Prostate gland (tissue), 2 donors: ENCODE results near the gene SGCD.

Source experiments
- POLR2AphosphoS5 ChIP-seq: sonication (generic); formaldehyde crosslinking; IDR thresholded peaks from one replicate; pipeline ENCODE4 v1.6.1; 2017; ENCODE audit warnings: antibody characterized with exemption
- TF ChIP-seq, protein P1 (sequence below), 4 experiments: fragments of 200-600 bp in 2 of 4; fragments of 450-650 bp in 2 of 4; sonication (generic) in 2 of 4; IDR thresholded peaks; 1 replicate in 3 of 4; 2 replicates in 1 of 4; pipeline ENCODE4 v1.5.1; 2016 to 2019; ENCODE audit warnings: antibody characterized with exemption in 4 of 4, mild to moderate bottlenecking in 2 of 4, moderate library complexity in 2 of 4

DNA sequence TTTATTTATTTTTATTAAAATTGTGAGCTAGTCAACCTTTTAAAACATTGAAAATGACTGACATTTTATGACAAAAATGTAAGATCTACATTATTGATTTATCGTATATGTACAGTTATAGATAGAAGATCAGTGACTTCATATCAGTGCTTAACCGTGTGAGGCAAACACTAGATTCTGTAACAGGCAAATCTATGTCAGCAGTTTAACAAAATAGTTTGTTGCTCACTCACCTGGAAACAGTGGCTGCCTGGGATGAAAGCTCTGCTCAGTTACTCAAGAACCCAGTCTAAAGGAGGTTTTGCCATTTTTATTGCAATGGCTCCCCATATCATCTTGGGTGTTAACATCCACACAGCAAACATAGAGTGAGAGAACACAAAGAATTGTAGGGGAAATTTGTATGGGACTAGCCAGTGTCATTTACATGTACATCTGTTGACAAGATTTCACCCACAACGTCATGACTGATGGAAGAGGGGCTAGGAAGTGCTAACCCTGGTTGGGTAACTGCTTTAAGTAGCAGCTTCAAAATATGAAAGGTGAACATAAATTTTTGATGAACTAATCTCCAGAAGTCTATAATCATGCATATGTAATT is 49.0 kb downstream of the SGCD start:
- TF ChIP-seq, protein P1, sequence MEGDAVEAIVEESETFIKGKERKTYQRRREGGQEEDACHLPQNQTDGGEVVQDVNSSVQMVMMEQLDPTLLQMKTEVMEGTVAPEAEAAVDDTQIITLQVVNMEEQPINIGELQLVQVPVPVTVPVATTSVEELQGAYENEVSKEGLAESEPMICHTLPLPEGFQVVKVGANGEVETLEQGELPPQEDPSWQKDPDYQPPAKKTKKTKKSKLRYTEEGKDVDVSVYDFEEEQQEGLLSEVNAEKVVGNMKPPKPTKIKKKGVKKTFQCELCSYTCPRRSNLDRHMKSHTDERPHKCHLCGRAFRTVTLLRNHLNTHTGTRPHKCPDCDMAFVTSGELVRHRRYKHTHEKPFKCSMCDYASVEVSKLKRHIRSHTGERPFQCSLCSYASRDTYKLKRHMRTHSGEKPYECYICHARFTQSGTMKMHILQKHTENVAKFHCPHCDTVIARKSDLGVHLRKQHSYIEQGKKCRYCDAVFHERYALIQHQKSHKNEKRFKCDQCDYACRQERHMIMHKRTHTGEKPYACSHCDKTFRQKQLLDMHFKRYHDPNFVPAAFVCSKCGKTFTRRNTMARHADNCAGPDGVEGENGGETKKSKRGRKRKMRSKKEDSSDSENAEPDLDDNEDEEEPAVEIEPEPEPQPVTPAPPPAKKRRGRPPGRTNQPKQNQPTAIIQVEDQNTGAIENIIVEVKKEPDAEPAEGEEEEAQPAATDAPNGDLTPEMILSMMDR (IDR thresholded peaks at IDR 0.05) = no peak
- TF ChIP-seq POLR2AphosphoS5 = no peak
